ENCODE results near the gene HLA-B.

GRCh38 chr6:31368461-31368860 lies 11.5 kb upstream of the HLA-B start:
- TF ChIP-seq CTCF (IDR thresholded peaks at IDR 0.05) (no peak), POLR2A (IDR thresholded peaks at IDR 0.05) (no peak)

Data from Peyer's patch (tissue), 4 donors.